Liver (tissue), 9 donors: ENCODE measurements around the gene TMEM212. TPM values are rescaled to one million over a fixed set of nuclear protein-coding genes. Genes with fewer than 3 reads are reported as not detected.

ENCODE experiments used
- DNase-seq: peaks from one replicate; pipeline ENCODE4 v3.0.0-alpha.2; 2017; ENCODE audit warnings: low spot score
- H3K27ac ChIP-seq, 2 donors: one replicate each; pipeline ENCODE4 v1.7.0; 2013; ENCODE audit warnings: inconsistent platforms in 2 of 2, low read length in 2 of 2, control low read depth in 1 of 2, low read depth in 1 of 2, mild to moderate bottlenecking in 1 of 2
- H3K27me3 ChIP-seq, 4 donors: one replicate each; pipeline versions ENCODE4 v1.6.1 to v1.7.0; 2013; ENCODE audit warnings: low read length in 3 of 4, inconsistent platforms in 1 of 4, mild to moderate bottlenecking in 1 of 4, moderate library complexity in 1 of 4; ENCODE audit not compliant: control insufficient read depth in 4 of 4, insufficient read depth in 4 of 4
- H3K36me3 ChIP-seq, 4 donors: one replicate each; pipeline versions ENCODE4 v1.6.1 to v1.7.0; 2013; ENCODE audit warnings: low read length in 3 of 4, mild to moderate bottlenecking in 3 of 4, low read depth in 1 of 4, moderate library complexity in 1 of 4; ENCODE audit not compliant: control insufficient read depth in 4 of 4, insufficient read depth in 3 of 4
- H3K4me1 ChIP-seq, 4 donors: one replicate each; pipeline versions ENCODE4 v1.6.1 to v1.7.0; 2013; ENCODE audit warnings: low read length in 3 of 4, mild to moderate bottlenecking in 3 of 4, moderate library complexity in 1 of 4; ENCODE audit not compliant: control insufficient read depth in 4 of 4, insufficient read depth in 4 of 4
- H3K4me3 ChIP-seq, 3 donors: one replicate each; pipeline versions ENCODE4 v1.6.1 to v1.7.0; 2013; ENCODE audit warnings: low read length in 3 of 3, control low read depth in 1 of 3, low read depth in 1 of 3, mild to moderate bottlenecking in 1 of 3
- H3K9ac ChIP-seq, 2 donors: one replicate each; pipeline ENCODE4 v1.7.0; 2013; ENCODE audit warnings: low read length in 2 of 2, mild to moderate bottlenecking in 2 of 2, moderate library complexity in 2 of 2, control low read depth in 1 of 2, low read depth in 1 of 2
- H3K9me3 ChIP-seq, 4 donors: one replicate each; pipeline versions ENCODE4 v1.6.1 to v1.7.0; 2013; ENCODE audit warnings: low read length in 3 of 4; ENCODE audit not compliant: control insufficient read depth in 4 of 4
- EGR1 ChIP-seq, 2 donors: IDR thresholded peaks; 2 replicates each; pipeline ENCODE4 v1.6.1; 2016 to 2018; ENCODE audit warnings: antibody characterized with exemption in 2 of 2, low read depth in 2 of 2
- FOXA2 ChIP-seq: IDR thresholded peaks from 2 replicates; pipeline ENCODE4 v1.6.1; 2016; ENCODE audit warnings: antibody characterized with exemption
- GABPA ChIP-seq, 2 donors: IDR thresholded peaks in 1 of 2; conservative IDR thresholded peaks in 1 of 2; 2 replicates each; pipeline ENCODE4 v1.6.1; 2016; ENCODE audit warnings: antibody characterized with exemption in 2 of 2, mild to moderate bottlenecking in 1 of 2, moderate library complexity in 1 of 2
- HNF4A ChIP-seq, 2 donors: conservative IDR thresholded peaks; 2 replicates each; pipeline ENCODE4 v1.6.1; 2016; ENCODE audit warnings: antibody characterized with exemption in 2 of 2, mild to moderate bottlenecking in 2 of 2
- HNF4G ChIP-seq: IDR thresholded peaks from 2 replicates; pipeline ENCODE4 v1.6.1; 2016; ENCODE audit warnings: antibody characterized with exemption
- JUND ChIP-seq, 2 donors: IDR thresholded peaks; 2 replicates each; pipeline ENCODE4 v1.6.1; 2016; ENCODE audit warnings: antibody characterized with exemption in 2 of 2
- NR2F2 ChIP-seq: IDR thresholded peaks from 2 replicates; pipeline ENCODE4 v1.6.1; 2016; ENCODE audit warnings: antibody characterized with exemption
- RXRA ChIP-seq, 2 donors: IDR thresholded peaks; 2 replicates each; pipeline ENCODE4 v1.6.1; 2017 to 2018; ENCODE audit warnings: antibody characterized with exemption in 2 of 2, mild to moderate bottlenecking in 1 of 2
- SP1 ChIP-seq: IDR thresholded peaks from 2 replicates; pipeline ENCODE4 v1.6.1; 2018; ENCODE audit warnings: antibody characterized with exemption, mild to moderate bottlenecking
- YY1 ChIP-seq: IDR thresholded peaks from 2 replicates; pipeline ENCODE4 v1.6.1; 2016; ENCODE audit warnings: antibody characterized with exemption, mild to moderate bottlenecking
- WGBS: extraction: QIAGEN DNeasy Blood & Tissue Kit; methylation state at CpG from one replicate; pipeline ENCODE4 v1.1.7; 2013; 5-methylcytosine and 5-hydroxymethylcytosine counted together
- polyA plus RNA-seq, 2 donors: library from polyadenylated mRNA; stranded (reverse) in 1 of 2; unstranded in 1 of 2; fragments of 200-250 nt in 1 of 2; fragments of >200 nt in 1 of 2; fragmentation: Nextera tagmentation in 1 of 2; extraction: Ambion mirVana in 1 of 2; gene quantifications; one replicate each; pipeline versions ENCODE4 v1.2.1 to v1.2.3, GENCODE V29; 2013 to 2015
- total RNA-seq, 2 donors: library from RNA; depleted of rRNA; stranded (reverse); fragments of >200 nt; gene quantifications; one replicate each; pipeline ENCODE4 v1.2.3, GENCODE V29; 2014
- TF ChIP-seq, protein P1 (sequence below): IDR thresholded peaks from 2 replicates; pipeline ENCODE4 v1.6.1; 2016; ENCODE audit warnings: antibody characterized with exemption
- TF ChIP-seq, protein P2 (sequence below): IDR thresholded peaks from 2 replicates; pipeline ENCODE4 v1.6.1; 2016; ENCODE audit warnings: antibody characterized with exemption
- TF ChIP-seq, protein P3 (sequence below): IDR thresholded peaks from 2 replicates; pipeline ENCODE4 v1.6.1; 2016; ENCODE audit warnings: antibody characterized with exemption
- TF ChIP-seq, protein P4 (sequence below): IDR thresholded peaks from 2 replicates; pipeline ENCODE4 v1.6.1; 2016; ENCODE audit warnings: antibody characterized with exemption, mild to moderate bottlenecking
- donor health status: healthy.
- donor health status: healthy.
- donor health status: healthy.
- donor health status: healthy.
- donor health status: healthy.

TMEM212 gene
- total and polyA plus RNA-seq, 4 donors: not detected

DNA sequence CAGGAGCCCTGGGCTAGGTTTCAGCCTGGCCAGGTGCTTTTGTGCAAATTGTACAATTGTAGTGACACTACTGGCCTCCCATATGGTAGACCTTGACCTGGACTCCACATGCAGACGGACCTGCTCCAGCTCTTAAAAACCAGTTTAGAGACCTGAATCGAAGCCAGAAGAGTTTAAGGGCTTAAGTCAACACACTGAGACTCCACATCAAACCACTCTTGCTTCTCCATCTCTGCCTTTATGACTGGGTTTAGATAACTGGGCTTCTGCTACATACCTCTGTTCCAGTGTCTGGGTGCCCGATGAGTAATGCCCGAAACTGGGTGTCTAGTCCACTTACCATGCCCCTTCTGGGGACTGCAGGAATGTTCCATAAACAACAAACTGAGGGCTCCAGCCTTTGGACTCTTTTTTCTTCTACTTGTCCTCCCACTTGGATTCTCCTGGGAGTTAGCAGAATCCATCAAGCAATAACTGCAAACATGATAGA, 32.8 kb downstream of the TMEM212 start:
- Histone ChIP-seq H3K4me3 (no peak overlapping the region), H3K27me3 (no peaks in the 10 kb centered on the region), H3K9ac (no peak overlapping the region), H3K9me3 (no peaks in the 10 kb centered on the region), H3K4me1 (peaks cover 0 to 11% (median 4%) of the 10 kb centered on the region in 4 donors), H3K27ac (peak overlapping the region; percentile 16 to 31), H3K36me3 (no peaks in the 10 kb centered on the region)
- WGBS: 61% methylated on average over 4 of the region's 4 CpGs
- DNase-seq: no peak
- peak; percentile 32 for TF ChIP-seq SP1
- TF ChIP-seq HNF4A (conservative IDR thresholded peaks at IDR 0.05): peak; percentile 74 to 92
- TF ChIP-seq, protein P1, sequence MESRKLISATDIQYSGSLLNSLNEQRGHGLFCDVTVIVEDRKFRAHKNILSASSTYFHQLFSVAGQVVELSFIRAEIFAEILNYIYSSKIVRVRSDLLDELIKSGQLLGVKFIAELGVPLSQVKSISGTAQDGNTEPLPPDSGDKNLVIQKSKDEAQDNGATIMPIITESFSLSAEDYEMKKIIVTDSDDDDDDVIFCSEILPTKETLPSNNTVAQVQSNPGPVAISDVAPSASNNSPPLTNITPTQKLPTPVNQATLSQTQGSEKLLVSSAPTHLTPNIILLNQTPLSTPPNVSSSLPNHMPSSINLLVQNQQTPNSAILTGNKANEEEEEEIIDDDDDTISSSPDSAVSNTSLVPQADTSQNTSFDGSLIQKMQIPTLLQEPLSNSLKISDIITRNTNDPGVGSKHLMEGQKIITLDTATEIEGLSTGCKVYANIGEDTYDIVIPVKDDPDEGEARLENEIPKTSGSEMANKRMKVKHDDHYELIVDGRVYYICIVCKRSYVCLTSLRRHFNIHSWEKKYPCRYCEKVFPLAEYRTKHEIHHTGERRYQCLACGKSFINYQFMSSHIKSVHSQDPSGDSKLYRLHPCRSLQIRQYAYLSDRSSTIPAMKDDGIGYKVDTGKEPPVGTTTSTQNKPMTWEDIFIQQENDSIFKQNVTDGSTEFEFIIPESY: no peak
- no peak for TF ChIP-seq GABPA (IDR thresholded peaks at IDR 0.05 in 1 of 2, conservative IDR thresholded peaks at IDR 0.05 in 1 of 2)
- TF ChIP-seq, protein P2, sequence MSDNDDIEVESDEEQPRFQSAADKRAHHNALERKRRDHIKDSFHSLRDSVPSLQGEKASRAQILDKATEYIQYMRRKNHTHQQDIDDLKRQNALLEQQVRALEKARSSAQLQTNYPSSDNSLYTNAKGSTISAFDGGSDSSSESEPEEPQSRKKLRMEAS: no peak
- TF ChIP-seq HNF4G: no peak
- peak in 1 of 2 donors; percentile 38 for TF ChIP-seq RXRA (IDR thresholded peaks at IDR 0.05)
- TF ChIP-seq FOXA2: no peak

DNA sequence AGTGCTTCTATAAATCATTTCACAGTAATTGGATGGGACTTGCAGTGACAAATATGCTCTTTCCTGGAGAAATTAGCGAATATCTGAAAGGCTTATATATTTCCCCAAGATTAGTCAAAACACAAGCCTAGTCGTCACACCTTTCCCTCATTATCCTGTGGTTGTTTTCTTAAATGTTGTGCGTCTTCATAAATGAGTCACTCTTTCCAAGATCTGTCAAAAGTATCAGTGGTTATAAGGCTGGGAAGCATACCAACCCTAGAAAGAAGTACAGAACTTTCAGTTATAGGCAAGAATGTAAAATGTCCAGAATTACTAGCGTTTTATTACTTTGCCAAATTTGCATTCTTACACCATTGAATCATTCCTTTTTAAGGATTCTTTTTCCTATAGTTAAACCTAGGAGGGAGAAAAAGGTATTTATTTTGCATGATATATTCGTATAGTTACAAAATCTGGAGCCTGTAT, 33.6 kb downstream of the TMEM212 start:
- Histone ChIP-seq H3K9me3 (no peaks in the 10 kb centered on the region), H3K9ac (no peak overlapping the region), H3K36me3 (no peaks in the 10 kb centered on the region), H3K4me3 (no peak overlapping the region), H3K27ac (no peak overlapping the region), H3K4me1 (peaks cover 0 to 11% (median 4%) of the 10 kb centered on the region in 4 donors), H3K27me3 (no peaks in the 10 kb centered on the region)
- no peak for TF ChIP-seq YY1
- no peak for TF ChIP-seq SP1
- TF ChIP-seq, protein P3, sequence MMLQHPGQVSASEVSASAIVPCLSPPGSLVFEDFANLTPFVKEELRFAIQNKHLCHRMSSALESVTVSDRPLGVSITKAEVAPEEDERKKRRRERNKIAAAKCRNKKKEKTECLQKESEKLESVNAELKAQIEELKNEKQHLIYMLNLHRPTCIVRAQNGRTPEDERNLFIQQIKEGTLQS: no peak
- TF ChIP-seq NR2F2: no peak
- no peak for TF ChIP-seq EGR1 (IDR thresholded peaks at IDR 0.05; ENCODE audit: low read depth in 2 of 2)
- TF ChIP-seq, protein P4, sequence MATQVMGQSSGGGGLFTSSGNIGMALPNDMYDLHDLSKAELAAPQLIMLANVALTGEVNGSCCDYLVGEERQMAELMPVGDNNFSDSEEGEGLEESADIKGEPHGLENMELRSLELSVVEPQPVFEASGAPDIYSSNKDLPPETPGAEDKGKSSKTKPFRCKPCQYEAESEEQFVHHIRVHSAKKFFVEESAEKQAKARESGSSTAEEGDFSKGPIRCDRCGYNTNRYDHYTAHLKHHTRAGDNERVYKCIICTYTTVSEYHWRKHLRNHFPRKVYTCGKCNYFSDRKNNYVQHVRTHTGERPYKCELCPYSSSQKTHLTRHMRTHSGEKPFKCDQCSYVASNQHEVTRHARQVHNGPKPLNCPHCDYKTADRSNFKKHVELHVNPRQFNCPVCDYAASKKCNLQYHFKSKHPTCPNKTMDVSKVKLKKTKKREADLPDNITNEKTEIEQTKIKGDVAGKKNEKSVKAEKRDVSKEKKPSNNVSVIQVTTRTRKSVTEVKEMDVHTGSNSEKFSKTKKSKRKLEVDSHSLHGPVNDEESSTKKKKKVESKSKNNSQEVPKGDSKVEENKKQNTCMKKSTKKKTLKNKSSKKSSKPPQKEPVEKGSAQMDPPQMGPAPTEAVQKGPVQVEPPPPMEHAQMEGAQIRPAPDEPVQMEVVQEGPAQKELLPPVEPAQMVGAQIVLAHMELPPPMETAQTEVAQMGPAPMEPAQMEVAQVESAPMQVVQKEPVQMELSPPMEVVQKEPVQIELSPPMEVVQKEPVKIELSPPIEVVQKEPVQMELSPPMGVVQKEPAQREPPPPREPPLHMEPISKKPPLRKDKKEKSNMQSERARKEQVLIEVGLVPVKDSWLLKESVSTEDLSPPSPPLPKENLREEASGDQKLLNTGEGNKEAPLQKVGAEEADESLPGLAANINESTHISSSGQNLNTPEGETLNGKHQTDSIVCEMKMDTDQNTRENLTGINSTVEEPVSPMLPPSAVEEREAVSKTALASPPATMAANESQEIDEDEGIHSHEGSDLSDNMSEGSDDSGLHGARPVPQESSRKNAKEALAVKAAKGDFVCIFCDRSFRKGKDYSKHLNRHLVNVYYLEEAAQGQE: no peak
- no peak for TF ChIP-seq HNF4A (conservative IDR thresholded peaks at IDR 0.05)
- TF ChIP-seq JUND (IDR thresholded peaks at IDR 0.05): peak; percentile 24 to 81
- WGBS: 83% methylated on average over 5 of the region's 5 CpGs
- no peak for DNase-seq
